Lower lobe of right lung (tissue), 2 donors: Measurements from ENCODE around the gene LRRC31. TPM values are rescaled to one million over a fixed set of nuclear protein-coding genes. Genes with fewer than 3 reads are reported as not detected.

Experiments
- ATAC-seq, 2 donors: fragments of 200-7000 bp; cut with Tn5 transposase; one replicate each; pipeline ENCODE4 v1.9.1; 2020 to 2022; ENCODE audit warnings: mild to moderate bottlenecking in 2 of 2, moderate library complexity in 2 of 2
- DNase-seq: peaks from one replicate; pipeline ENCODE4 v3.0.0-alpha.2; 2020
- H3K27ac ChIP-seq: fragments of 200-600 bp; one replicate; pipeline ENCODE4 v1.8.0; 2022
- H3K27me3 ChIP-seq: fragments of 200-600 bp; one replicate; pipeline ENCODE4 v1.8.0; 2022; ENCODE audit warnings: low read depth
- H3K36me3 ChIP-seq: fragments of 200-600 bp; one replicate; pipeline ENCODE4 v1.8.0; 2022; ENCODE audit warnings: mild to moderate bottlenecking
- H3K4me1 ChIP-seq: fragments of 200-600 bp; one replicate; pipeline ENCODE4 v1.8.0; 2022
- H3K4me3 ChIP-seq: fragments of 200-600 bp; one replicate; pipeline ENCODE4 v1.8.0; 2022; ENCODE audit warnings: mild to moderate bottlenecking
- H3K9me3 ChIP-seq: fragments of 200-600 bp; one replicate; pipeline ENCODE4 v1.8.0; 2022
- CTCF ChIP-seq: fragments of 200-600 bp; IDR thresholded peaks from one replicate; pipeline ENCODE4 v1.8.0; 2022; ENCODE audit warnings: antibody characterized with exemption, mild to moderate bottlenecking
- intact Hi-C: fragments of 100-400 bp; cut with DNase I; formaldehyde crosslinking; loops from one replicate; pipeline ENCODE4 v1.11.0; 2022
- total RNA-seq: library from RNA; stranded (reverse); fragmentation: NEBNext Ultra II Directional; extraction: Animal tissue kit (Norgen Biotek cat#: 25700); gene quantifications from one replicate; pipeline ENCODE4 v1.2.1, GENCODE V29; 2021
- donor health status: DM: no; HTN: yes; CAD: no; lungs with severe emphysema.

Gene LRRC31
- total RNA-seq, 1 donor from 2014 or later, result 1.1 TPM

- TF ChIP-seq CTCF, result peak; percentile 48
- H3K27me3 ChIP-seq, result no peaks in the 10 kb centered on the region
- DNase-seq (peak; percentile 65), ATAC-seq (peak; percentile 65 to 66)
- peaks cover 25% of the 10 kb centered on the region for H3K4me1 ChIP-seq
- intact Hi-C loops, result no loop called here
- no peaks in the 10 kb centered on the region for H3K9me3 ChIP-seq
- peak overlapping the region; percentile 67 for H3K4me3 ChIP-seq
- H3K36me3 ChIP-seq, result no peaks in the 10 kb centered on the region
- no peak overlapping the region for H3K27ac ChIP-seq
Measured at GRCh38 chr3:169813757-169814517, 55.8 kb downstream of the LRRC31 start.

- no peak for TF ChIP-seq CTCF
- Histone ChIP-seq H3K9me3 (no peaks in the 10 kb centered on the region), H3K4me3 (peak overlapping the region; percentile 67), H3K27ac (peak overlapping the region; percentile 80), H3K4me1 (peaks cover 25% of the 10 kb centered on the region), H3K27me3 (no peaks in the 10 kb centered on the region), H3K36me3 (no peaks in the 10 kb centered on the region)
- ATAC-seq, result no peak
- intact Hi-C loops, result no loop called here
- no peak for DNase-seq
Measured at GRCh38 chr3:169813278-169813677, 56.5 kb downstream of the LRRC31 start.

- peak within 1 kb of the TSS; percentile 67 for H3K4me3 ChIP-seq
- H3K36me3 ChIP-seq, result no peaks in the 10 kb centered on the region
- no peak for TF ChIP-seq CTCF
- no peaks in the 10 kb centered on the region for H3K9me3 ChIP-seq
- DNase-seq (peak; percentile 92), ATAC-seq (peak; percentile 94 to 96)
- intact Hi-C loops, result no loop called here
- H3K4me1 ChIP-seq, result peaks cover 25% of the 10 kb centered on the region
- H3K27me3 ChIP-seq, result no peaks in the 10 kb centered on the region
- H3K27ac ChIP-seq, result peak within 1 kb of the TSS; percentile 80
Measured at GRCh38 chr3:169812332-169813235, 57.2 kb downstream of the LRRC31 start, which contains the start of the genes LRRC34 and LRRIQ4. Gene LRRC34, minus strand, starts transcription at chr3:169812904. Its CDS starts 356 bp downstream, at chr3:169812548. Gene LRRIQ4, plus strand, starts transcription at chr3:169812870. Its CDS starts 9,052 bp downstream, at chr3:169821922.

DNA sequence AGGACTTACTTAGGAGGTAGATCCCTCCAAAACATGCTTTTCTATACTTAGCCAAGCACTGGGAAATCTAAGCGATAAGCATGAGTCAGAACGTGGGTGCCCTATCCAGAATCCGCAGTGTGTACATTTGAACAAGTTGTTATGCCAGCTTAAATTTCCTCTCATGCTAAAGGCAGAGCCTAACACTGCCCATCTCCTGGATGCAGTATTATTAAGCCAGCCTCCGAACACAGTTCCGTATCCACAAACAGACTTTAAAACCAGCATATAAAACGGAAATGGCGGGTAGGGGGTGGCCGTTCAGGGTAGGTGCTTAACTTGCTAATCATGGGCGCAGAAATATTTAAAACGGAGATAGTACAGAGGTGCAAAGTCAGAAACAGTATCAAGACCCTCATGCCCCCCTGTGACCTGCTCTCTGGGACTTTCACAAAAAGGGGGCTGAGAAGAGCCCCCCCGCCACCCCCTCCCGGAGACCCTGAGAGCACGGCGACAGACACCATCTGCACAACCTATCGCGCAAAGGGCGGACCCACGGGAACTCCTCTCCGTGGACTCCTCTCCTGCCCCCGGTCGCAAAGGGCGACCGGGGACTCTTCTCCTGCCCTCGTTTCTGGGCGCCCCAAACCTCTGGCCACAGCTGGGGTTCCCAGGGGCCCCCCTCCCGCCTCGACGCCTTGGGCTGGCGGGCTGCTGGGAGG is 58.0 kb downstream of the LRRC31 start:
- Histone ChIP-seq H3K27me3 (no peaks in the 10 kb centered on the region), H3K27ac (peak overlapping the region; percentile 80), H3K4me3 (peak overlapping the region; percentile 67), H3K4me1 (peaks cover 25% of the 10 kb centered on the region), H3K9me3 (no peaks in the 10 kb centered on the region), H3K36me3 (no peaks in the 10 kb centered on the region)
- DNase-seq, result peak; percentile 51
- TF ChIP-seq CTCF, result no peak
- intact Hi-C loops, result no loop called here
- ATAC-seq, result peak; percentile 60 to 66

GRCh38 chr3:169809230-169809795 is 60.4 kb downstream of the LRRC31 start:
- DNase-seq, result no peak
- H3K27me3 ChIP-seq, result no peaks in the 10 kb centered on the region
- no peaks in the 10 kb centered on the region for H3K36me3 ChIP-seq
- no peak for TF ChIP-seq CTCF
- H3K4me1 ChIP-seq, result peaks cover 25% of the 10 kb centered on the region
- no peak overlapping the region for H3K27ac ChIP-seq
- no peak for ATAC-seq
- H3K4me3 ChIP-seq, result no peak overlapping the region
- no peaks in the 10 kb centered on the region for H3K9me3 ChIP-seq
- intact Hi-C loops, result no loop called here
